DOHH2 (cell line): Measurements from ENCODE around the gene SPARC.

Experiments
- H3F3A ChIP-seq: fragments of 200-600 bp; sonication (generic), shearing (Covaris generic); 2 replicates; pipeline ENCODE4 v1.6.0; 2016; ENCODE audit warnings: antibody characterized with exemption, mild to moderate bottlenecking; ENCODE audit not compliant: control insufficient read depth, insufficient read depth
- H3K27ac ChIP-seq: fragments of 200-600 bp; sonication (generic); 2 replicates; pipeline ENCODE4 v1.5.1; 2014; ENCODE audit warnings: low read depth, mild to moderate bottlenecking, low read length, moderate library complexity
- H3K27me3 ChIP-seq: fragments of 200-600 bp; sonication (generic); 2 replicates; pipeline ENCODE4 v1.6.1; 2014; ENCODE audit warnings: mild to moderate bottlenecking, low read length, mixed read lengths; ENCODE audit not compliant: control insufficient read depth
- H3K36me3 ChIP-seq: fragments of 200-600 bp; sonication (generic); 2 replicates; pipeline ENCODE4 v1.6.1; 2014; ENCODE audit warnings: mild to moderate bottlenecking, low read length, moderate library complexity, mixed read lengths; ENCODE audit not compliant: control insufficient read depth
- H3K4me1 ChIP-seq: fragments of 200-600 bp; sonication (generic); 2 replicates; pipeline ENCODE4 v1.6.1; 2014; ENCODE audit warnings: mild to moderate bottlenecking, low read length, mixed read lengths; ENCODE audit not compliant: control insufficient read depth
- H3K4me2 ChIP-seq: fragments of 200-600 bp; sonication (generic); 2 replicates; pipeline ENCODE4 v1.6.0; 2014; ENCODE audit warnings: mild to moderate bottlenecking, low read length, moderate library complexity
- H3K4me3 ChIP-seq: fragments of 200-600 bp; sonication (generic); 2 replicates; pipeline ENCODE4 v1.5.1; 2014; ENCODE audit warnings: mild to moderate bottlenecking, low read length, mixed read lengths
- H3K79me2 ChIP-seq: fragments of 200-600 bp; sonication (generic); 2 replicates; pipeline ENCODE4 v1.6.1; 2014; ENCODE audit warnings: mild to moderate bottlenecking, low read length, mixed read lengths; ENCODE audit not compliant: control insufficient read depth
- H3K9me2 ChIP-seq: fragments of 200-600 bp; sonication (generic); replicated peaks from 2 replicates; pipeline ENCODE4 v1.6.1; 2014; ENCODE audit warnings: mild to moderate bottlenecking, low read length, mixed read lengths; ENCODE audit not compliant: control insufficient read depth
- H3K9me3 ChIP-seq: fragments of 200-600 bp; sonication (generic); 2 replicates; pipeline ENCODE4 v1.6.1; 2014; ENCODE audit warnings: antibody characterized with exemption, low read length, mixed read lengths; ENCODE audit not compliant: control insufficient read depth, insufficient read depth
- H4K20me1 ChIP-seq: fragments of 200-600 bp; sonication (generic); 2 replicates; pipeline ENCODE4 v1.6.0; 2014; ENCODE audit warnings: low read depth, mild to moderate bottlenecking, antibody characterized with exemption, low read length, moderate library complexity; ENCODE audit not compliant: control insufficient read depth, insufficient read depth
- CTCF ChIP-seq: fragments of 200-600 bp; sonication (generic); IDR thresholded peaks from one replicate; pipeline ENCODE4 v1.5.1; 2014; ENCODE audit warnings: antibody characterized with exemption, mild to moderate bottlenecking, low read depth, low read length; ENCODE audit not compliant: poor library complexity, severe bottlenecking
- EZH2phosphoT487 ChIP-seq: fragments of 200-600 bp; sonication (generic); IDR thresholded peaks from 2 replicates; pipeline ENCODE4 v1.6.1; 2017; ENCODE audit warnings: borderline replicate concordance, mild to moderate bottlenecking, antibody characterized with exemption, low read length, moderate library complexity, mixed read lengths

SPARC gene

GRCh38 chr5:151686674-151687407 is at the start of gene SPARC:
TSS of gene SPARC (minus strand) at chr5:151686915. CDS start at chr5:151676188, 10,727 bp downstream.
- H3K4me2 ChIP-seq = peak within 1 kb of the TSS; percentile 48
- peaks cover 21% of the 10 kb centered on the region for H3K4me1 ChIP-seq
- TF ChIP-seq EZH2phosphoT487 (no peak), CTCF (no peak)
- H3K27me3 ChIP-seq = peaks cover 7% of the 10 kb centered on the region
- H3K4me3 ChIP-seq = peak within 1 kb of the TSS; percentile 40
- H4K20me1 ChIP-seq = no peaks in the 10 kb centered on the region
- H3K79me2 ChIP-seq = no peaks in the 10 kb centered on the region
- no peaks in the 10 kb centered on the region for H3K9me3 ChIP-seq
- no peak within 1 kb of the TSS for H3K27ac ChIP-seq
- H3K36me3 ChIP-seq = no peaks in the 10 kb centered on the region
- H3K9me2 ChIP-seq = no peaks in the 10 kb centered on the region
- no peaks in the 10 kb centered on the region for H3F3A ChIP-seq

- Histone ChIP-seq H3K36me3 (no peaks in the 10 kb centered on the region), H3K9me3 (no peaks in the 10 kb centered on the region), H3K9me2 (no peaks in the 10 kb centered on the region), H3K4me3 (no peak overlapping the region), H3K4me2 (no peak overlapping the region), H3F3A (no peaks in the 10 kb centered on the region), H3K79me2 (no peaks in the 10 kb centered on the region), H4K20me1 (no peaks in the 10 kb centered on the region), H3K27me3 (no peaks in the 10 kb centered on the region), H3K4me1 (no peaks in the 10 kb centered on the region), H3K27ac (no peak overlapping the region)
- TF ChIP-seq EZH2phosphoT487 = no peak
- TF ChIP-seq CTCF = no peak
Measured at GRCh38 chr5:151735646-151736045, 48.9 kb upstream of the SPARC start.

DNA sequence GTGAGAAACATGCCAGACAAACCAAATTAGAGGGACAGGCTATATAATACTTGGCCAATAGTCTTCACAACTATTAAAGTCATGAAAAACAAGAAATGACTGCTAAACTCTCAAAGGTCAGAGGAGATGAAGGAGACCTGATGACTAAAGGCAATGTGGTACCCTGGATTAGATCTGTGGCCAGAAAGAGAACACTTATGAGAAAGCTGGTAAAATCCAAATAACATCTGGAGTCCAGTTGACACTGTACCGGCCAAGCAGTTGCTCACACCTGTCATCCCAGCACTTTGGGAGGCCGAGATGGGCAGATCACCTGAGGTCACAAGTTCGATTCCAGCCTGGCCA is 47.3 kb upstream of the SPARC start:
- no peaks in the 10 kb centered on the region for H4K20me1 ChIP-seq
- H3K27me3 ChIP-seq = no peaks in the 10 kb centered on the region
- no peaks in the 10 kb centered on the region for H3K36me3 ChIP-seq
- H3K4me1 ChIP-seq = no peaks in the 10 kb centered on the region
- TF ChIP-seq CTCF (no peak), EZH2phosphoT487 (no peak)
- no peak overlapping the region for H3K27ac ChIP-seq
- no peaks in the 10 kb centered on the region for H3F3A ChIP-seq
- no peaks in the 10 kb centered on the region for H3K9me3 ChIP-seq
- no peak overlapping the region for H3K4me3 ChIP-seq
- no peaks in the 10 kb centered on the region for H3K9me2 ChIP-seq
- no peaks in the 10 kb centered on the region for H3K79me2 ChIP-seq
- H3K4me2 ChIP-seq = no peak overlapping the region
